ENCODE measurements around the gene ZDHHC19.

Gene ZDHHC19

DNA sequence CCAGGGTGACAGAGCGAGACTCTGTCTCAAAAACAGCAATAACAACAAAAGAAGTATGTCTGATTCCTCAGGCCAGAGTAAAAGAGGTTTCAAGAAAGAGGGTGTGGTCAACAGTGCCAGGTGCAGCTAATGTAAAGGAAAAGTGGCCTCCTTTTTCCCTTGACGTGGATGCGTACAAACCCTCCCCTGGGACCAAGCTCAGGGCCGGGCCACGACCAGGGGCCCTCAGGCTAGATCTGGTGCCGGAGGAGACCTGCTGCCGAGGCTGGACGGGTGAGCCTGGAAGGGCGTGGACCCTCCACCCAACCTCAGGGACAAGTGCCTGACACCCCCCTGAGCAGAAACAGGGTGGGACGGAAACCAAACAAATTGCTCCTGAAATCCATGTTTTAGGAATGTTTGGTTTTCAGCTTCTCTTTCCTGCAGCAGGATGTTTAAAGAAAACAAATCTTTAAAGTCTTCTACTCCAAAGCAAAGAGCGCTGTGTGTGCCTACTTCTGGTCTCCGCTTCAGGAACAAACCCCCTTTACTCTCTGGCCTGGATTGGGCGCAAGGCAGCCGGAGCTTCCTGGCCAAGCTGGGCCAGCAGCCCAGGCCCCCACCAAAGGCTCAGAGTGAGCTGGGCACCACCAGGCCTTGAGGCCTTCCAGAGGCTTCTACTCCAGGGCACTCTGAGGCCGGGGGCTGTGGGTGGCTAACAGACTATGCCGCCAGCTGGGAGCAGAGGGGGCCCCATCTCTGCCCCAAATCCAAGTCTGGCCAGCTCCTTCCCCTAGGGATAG is 21.4 kb downstream of the ZDHHC19 start:
- no peak for TF ChIP-seq REST (IDR thresholded peaks at IDR 0.05; ENCODE audit: insufficient read depth in 1 of 2, low read depth in 2 of 2, low read length in 2 of 2)
- TF ChIP-seq POLR2AphosphoS5 (IDR thresholded peaks at IDR 0.05; ENCODE audit: low read depth, low read length): no peak
- no peak for TF ChIP-seq FOXP2 (optimal IDR thresholded peaks at IDR 0.05; ENCODE audit: borderline replicate concordance, extremely low read depth, extremely low read length, insufficient read depth)
- no peak for TF ChIP-seq TAF1 (IDR thresholded peaks at IDR 0.05; ENCODE audit: borderline replicate concordance, insufficient read depth, low read length)
- TF ChIP-seq SIN3A (IDR thresholded peaks at IDR 0.05; ENCODE audit: borderline replicate concordance, insufficient read depth, low read length): no peak

DNA sequence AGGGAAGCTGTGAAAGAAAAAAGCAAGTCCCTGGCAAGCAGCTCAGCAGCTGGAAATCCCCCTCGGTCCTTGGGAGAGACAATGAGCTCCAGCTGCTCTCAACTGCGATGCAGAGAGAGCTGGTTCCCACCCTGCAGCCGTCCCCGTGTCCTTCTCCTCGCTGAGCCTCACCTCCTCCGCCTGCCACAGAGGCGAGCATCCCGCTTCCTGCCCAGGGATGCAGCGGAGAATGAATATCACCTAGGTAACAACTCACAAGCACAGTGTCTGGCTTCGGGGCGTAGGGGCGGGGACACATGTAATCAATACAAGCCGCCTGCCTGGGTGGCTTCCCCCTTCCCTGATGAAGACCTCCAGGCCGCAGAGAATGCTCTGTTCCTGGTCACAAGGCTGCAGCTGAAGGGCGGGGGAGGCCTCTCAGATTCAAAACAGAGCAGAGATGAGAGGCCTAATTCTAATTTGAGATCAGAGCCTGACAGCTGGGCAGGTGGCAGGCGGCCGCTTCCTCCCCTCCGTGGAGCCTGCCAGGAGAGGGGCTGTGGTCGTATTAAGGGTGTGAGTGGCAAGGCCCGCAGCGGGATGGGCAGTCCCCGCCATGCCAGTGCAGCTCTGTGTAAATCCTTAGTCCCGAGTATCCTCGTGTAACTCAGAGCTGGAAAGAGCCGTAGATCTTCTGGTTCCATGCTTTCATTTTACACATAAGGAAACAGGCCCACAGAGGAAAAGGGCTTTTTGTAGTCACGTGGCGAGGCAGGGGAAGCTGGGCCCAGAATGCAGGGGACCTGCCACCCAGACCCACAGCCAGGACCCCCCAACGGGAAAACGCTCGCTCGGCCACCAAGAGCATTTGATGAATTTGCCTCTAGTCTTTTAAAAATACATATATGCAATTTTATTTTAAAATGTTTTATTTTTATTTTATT is 24.3 kb downstream of the ZDHHC19 start:
- TF ChIP-seq POLR2AphosphoS5 (IDR thresholded peaks at IDR 0.05; ENCODE audit: low read depth, low read length): no peak
- TF ChIP-seq SIN3A (IDR thresholded peaks at IDR 0.05; ENCODE audit: borderline replicate concordance, insufficient read depth, low read length): no peak
- TF ChIP-seq FOXP2 (optimal IDR thresholded peaks at IDR 0.05; ENCODE audit: borderline replicate concordance, extremely low read depth, extremely low read length, insufficient read depth): no peak
- TF ChIP-seq TAF1 (IDR thresholded peaks at IDR 0.05; ENCODE audit: borderline replicate concordance, insufficient read depth, low read length): no peak
- no peak for TF ChIP-seq REST (IDR thresholded peaks at IDR 0.05; ENCODE audit: insufficient read depth in 1 of 2, low read depth in 2 of 2, low read length in 2 of 2)

DNA sequence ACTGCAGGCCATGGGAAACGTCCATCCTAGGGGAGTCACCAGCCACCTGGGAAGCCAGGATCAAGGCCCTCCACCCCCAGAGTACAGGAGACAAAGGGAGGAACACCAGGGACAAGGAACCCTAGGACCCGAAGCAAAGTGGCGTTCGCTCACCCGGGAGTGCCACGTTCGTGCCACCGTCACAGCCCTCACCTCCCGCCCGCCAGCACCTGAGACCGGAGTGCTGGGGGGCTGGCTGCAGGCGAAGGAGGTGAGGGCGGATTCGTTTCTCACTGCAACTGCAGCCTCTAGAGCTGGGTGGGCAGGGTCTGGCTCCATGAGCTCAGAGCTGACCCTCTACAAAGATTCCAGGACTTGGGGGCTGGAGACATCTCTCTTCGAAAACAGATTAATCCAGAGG is 26.3 kb downstream of the ZDHHC19 start:
- TF ChIP-seq POLR2AphosphoS5 (IDR thresholded peaks at IDR 0.05; ENCODE audit: low read depth, low read length) (no peak), TAF1 (IDR thresholded peaks at IDR 0.05; ENCODE audit: borderline replicate concordance, insufficient read depth, low read length) (no peak), FOXP2 (optimal IDR thresholded peaks at IDR 0.05; ENCODE audit: borderline replicate concordance, extremely low read depth, extremely low read length, insufficient read depth) (no peak), SIN3A (IDR thresholded peaks at IDR 0.05; ENCODE audit: borderline replicate concordance, insufficient read depth, low read length) (no peak), REST (IDR thresholded peaks at IDR 0.05; ENCODE audit: insufficient read depth in 1 of 2, low read depth in 2 of 2, low read length in 2 of 2) (no peak)

DNA sequence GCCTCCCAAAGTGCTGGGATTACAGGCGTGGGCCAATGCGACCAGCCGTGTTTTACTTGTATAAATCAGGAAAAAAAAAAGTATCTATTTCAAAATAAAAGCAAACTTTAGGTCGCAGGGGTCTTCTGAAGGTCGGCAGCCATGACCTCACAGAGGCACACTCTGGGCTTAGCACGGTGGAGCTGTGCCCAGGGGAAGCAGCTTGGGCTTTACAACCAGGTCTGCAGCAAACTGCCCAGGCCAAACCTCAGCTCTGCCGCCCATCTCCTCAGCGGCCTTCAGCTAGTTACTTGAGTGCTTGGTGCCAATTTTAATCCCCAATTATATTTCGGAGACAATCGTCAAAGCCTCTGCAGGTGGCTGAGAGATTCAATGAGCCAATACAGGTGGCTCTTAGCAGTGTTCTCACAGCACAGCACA is 30.1 kb downstream of the ZDHHC19 start:
- TF ChIP-seq TAF1 (IDR thresholded peaks at IDR 0.05; ENCODE audit: borderline replicate concordance, insufficient read depth, low read length) (no peak), POLR2AphosphoS5 (IDR thresholded peaks at IDR 0.05; ENCODE audit: low read depth, low read length) (no peak), REST (IDR thresholded peaks at IDR 0.05; ENCODE audit: insufficient read depth in 1 of 2, low read depth in 2 of 2, low read length in 2 of 2) (no peak), FOXP2 (optimal IDR thresholded peaks at IDR 0.05; ENCODE audit: borderline replicate concordance, extremely low read depth, extremely low read length, insufficient read depth) (no peak), SIN3A (IDR thresholded peaks at IDR 0.05; ENCODE audit: borderline replicate concordance, insufficient read depth, low read length) (no peak)

Data from PFSK-1 (cell line).